ENCODE results near the gene HOTAIR. TPM values are rescaled to one million over a fixed set of nuclear protein-coding genes. Genes with fewer than 3 reads are reported as not detected.

The HOTAIR gene
- polyA plus RNA-seq, 3 donors, result not detected

- intact Hi-C loops (cut with micrococcal nuclease), result loop anchor here in 1 of 2 donors (5.0 kb wide), 1 partner anchor 45 kb away; the partner anchor contains the start of gene HOXC12
Observed at GRCh38 chr12:53997204-53998109, 22.7 kb upstream of the HOTAIR start.

More at GRCh38 chr12:53997204-53998109, 22.7 kb upstream of the HOTAIR start:
- Histone ChIP-seq H3K27ac (ENCODE audit: low read depth in 1 of 2, low read length in 2 of 2) (no peak overlapping the region), H3K4me1 (ENCODE audit: control insufficient read depth in 1 of 2, insufficient read depth in 2 of 2, low read length in 2 of 2) (peaks cover 15 to 30% of the 10 kb centered on the region in 2 donors), H3K27me3 (ENCODE audit: control insufficient read depth in 2 of 2, insufficient read depth in 2 of 2, low read length in 2 of 2) (peaks cover 92 to 100% of the 10 kb centered on the region in 2 donors), H3K9me3 (replicated peaks in 1 of 2; ENCODE audit: control insufficient read depth in 1 of 2, insufficient read depth in 1 of 2, low read length in 2 of 2) (peaks cover 3 to 60% of the 10 kb centered on the region in 2 donors), H2AFZ (ENCODE audit: insufficient read depth, low read depth, low read length, poor library complexity, severe bottlenecking) (no peak overlapping the region), H3K79me2 (ENCODE audit: insufficient read depth, low read length) (no peaks in the 10 kb centered on the region), H3K4me3 (replicated peaks in 1 of 3; ENCODE audit: low read depth in 2 of 3, low read length in 3 of 3) (no peak overlapping the region), H3K36me3 (replicated peaks in 1 of 2; ENCODE audit: control insufficient read depth in 1 of 2, insufficient read depth in 2 of 2, low read length in 2 of 2) (no peaks in the 10 kb centered on the region), H4K20me1 (ENCODE audit: insufficient read depth, low read length) (no peaks in the 10 kb centered on the region), H3K9ac (ENCODE audit: insufficient read depth, low read length, poor library complexity, severe bottlenecking) (no peak overlapping the region), H3K4me2 (replicated peaks; ENCODE audit: extremely low read depth, low read length, poor library complexity, severe bottlenecking) (no peak overlapping the region)
- DNase-seq, result no peak
- Mint-ChIP-seq H3K27me3 (ENCODE audit: low read depth in 3 of 3) (peaks cover 97 to 100% (median 100%) of the 10 kb centered on the region in 3 donors), H3K9me3 (peaks cover 2 to 67% (median 39%) of the 10 kb centered on the region in 7 donors), H3K4me1 (peaks cover 28% of the 10 kb centered on the region), H3K27ac (no peak overlapping the region), H3K4me3 (peak overlapping the region in 1 of 2 donors; percentile 95), H3K36me3 (peaks cover 3 to 19% of the 10 kb centered on the region in 2 donors)
- 3% methylated on average over 28 of the region's 35 CpGs for WGBS (ENCODE audit: insufficient coverage)
- no peak for TF ChIP-seq CTCF (IDR thresholded peaks at IDR 0.05)
